SK-N-MC (cell line): Measurements from ENCODE around the gene OR6K6.

Experiments used
- DNase-seq: peaks from one replicate; pipeline ENCODE4 v3.0.0-alpha.2; 2011; ENCODE audit warnings: low read depth, low spot score
- H3K27ac ChIP-seq: fragments of 200-600 bp; sonication (generic); 2 replicates; pipeline ENCODE4 v1.5.1; 2016; ENCODE audit warnings: mixed run types
- H3K36me3 ChIP-seq: fragments of 200-600 bp; sonication (generic); 2 replicates; pipeline ENCODE4 v1.6.1; 2017; ENCODE audit warnings: antibody characterized with exemption, low read length, mixed read lengths; ENCODE audit not compliant: insufficient read depth
- H3K4me3 ChIP-seq: fragments of 200-600 bp; sonication (generic); 2 replicates; pipeline ENCODE4 v1.5.1; 2016
- H3K9ac ChIP-seq: fragments of 200-600 bp; sonication (generic); 2 replicates; pipeline ENCODE4 v1.8.0; 2017; ENCODE audit warnings: mixed run types, mixed read lengths; ENCODE audit not compliant: insufficient read length
- H3K9me3 ChIP-seq: fragments of 200-600 bp; sonication (generic); 2 replicates; pipeline ENCODE4 v1.6.1; 2017; ENCODE audit warnings: low read depth, mild to moderate bottlenecking, antibody characterized with exemption, low read length, moderate library complexity, mixed read lengths
- EZH2 ChIP-seq: fragments of 200-600 bp; sonication (generic); IDR thresholded peaks from one replicate; pipeline ENCODE4 v1.6.1; 2017; ENCODE audit warnings: antibody characterized with exemption
- FOXP2 ChIP-seq: optimal IDR thresholded peaks from 2 replicates; pipeline ENCODE3; 2011; ENCODE audit warnings: mild to moderate bottlenecking, moderate library complexity; ENCODE audit not compliant: insufficient read depth; ENCODE audit errors: extremely low read length, control extremely low read depth
- POLR2AphosphoS5 ChIP-seq: IDR thresholded peaks from 2 replicates; pipeline ENCODE4 v1.6.1; 2012; ENCODE audit warnings: mild to moderate bottlenecking, low read depth, low read length, borderline replicate concordance

The OR6K6 gene

GRCh38 chr1:158793604-158794003 is 39.1 kb downstream of the OR6K6 start:
- Histone ChIP-seq H3K36me3 (no peaks in the 10 kb centered on the region), H3K27ac (no peak overlapping the region), H3K4me3 (no peak overlapping the region), H3K9me3 (no peaks in the 10 kb centered on the region), H3K9ac (no peak overlapping the region)
- DNase-seq, result no peak
- no peak for TF ChIP-seq FOXP2
- no peak for TF ChIP-seq POLR2AphosphoS5
- no peak for TF ChIP-seq EZH2

GRCh38 chr1:158794247-158794646 is 39.7 kb downstream of the OR6K6 start:
- TF ChIP-seq EZH2, result no peak
- no peak for TF ChIP-seq POLR2AphosphoS5
- no peak for TF ChIP-seq FOXP2
- Histone ChIP-seq H3K27ac (no peak overlapping the region), H3K4me3 (no peak overlapping the region), H3K9ac (no peak overlapping the region), H3K36me3 (no peaks in the 10 kb centered on the region), H3K9me3 (no peaks in the 10 kb centered on the region)
- DNase-seq, result no peak

GRCh38 chr1:158798531-158798930 is 44.0 kb downstream of the OR6K6 start:
- no peaks in the 10 kb centered on the region for H3K9me3 ChIP-seq
- no peak overlapping the region for H3K4me3 ChIP-seq
- DNase-seq, result no peak
- no peak overlapping the region for H3K9ac ChIP-seq
- H3K36me3 ChIP-seq, result no peaks in the 10 kb centered on the region
- no peak overlapping the region for H3K27ac ChIP-seq
- TF ChIP-seq EZH2, result no peak
- no peak for TF ChIP-seq POLR2AphosphoS5
- no peak for TF ChIP-seq FOXP2

GRCh38 chr1:158799689-158800088 is 45.2 kb downstream of the OR6K6 start:
- Histone ChIP-seq H3K9me3 (no peaks in the 10 kb centered on the region), H3K9ac (no peak overlapping the region), H3K4me3 (no peak overlapping the region), H3K36me3 (no peaks in the 10 kb centered on the region), H3K27ac (no peak overlapping the region)
- no peak for DNase-seq
- TF ChIP-seq EZH2 (no peak), POLR2AphosphoS5 (no peak), FOXP2 (no peak)

GRCh38 chr1:158800526-158800925 is 46.0 kb downstream of the OR6K6 start:
- Histone ChIP-seq H3K36me3 (no peaks in the 10 kb centered on the region), H3K4me3 (no peak overlapping the region), H3K9me3 (no peaks in the 10 kb centered on the region), H3K9ac (no peak overlapping the region), H3K27ac (no peak overlapping the region)
- no peak for DNase-seq
- TF ChIP-seq POLR2AphosphoS5 (no peak), FOXP2 (no peak), EZH2 (no peak)

- H3K9me3 ChIP-seq, result no peaks in the 10 kb centered on the region
- no peak overlapping the region for H3K27ac ChIP-seq
- no peak overlapping the region for H3K9ac ChIP-seq
- no peak overlapping the region for H3K4me3 ChIP-seq
- TF ChIP-seq FOXP2, result no peak
- H3K36me3 ChIP-seq, result no peaks in the 10 kb centered on the region
- no peak for DNase-seq
These were observed 46.9 kb downstream of the OR6K6 start for GRCh38 chr1:158801396-158801795.

GRCh38 chr1:158803678-158804077 is 49.2 kb downstream of the OR6K6 start:
- no peaks in the 10 kb centered on the region for H3K36me3 ChIP-seq
- no peak overlapping the region for H3K4me3 ChIP-seq
- H3K9ac ChIP-seq, result no peak overlapping the region
- DNase-seq, result no peak
- H3K9me3 ChIP-seq, result no peaks in the 10 kb centered on the region
- TF ChIP-seq EZH2 (no peak), POLR2AphosphoS5 (no peak), FOXP2 (no peak)
- no peak overlapping the region for H3K27ac ChIP-seq
